ENCODE measurements around the gene TPM4. TPM values are rescaled to one million over a fixed set of nuclear protein-coding genes. Genes with fewer than 3 reads are reported as not detected.
A peak's percentile ranks its signal among the peaks of the same experiment; 100 is the strongest.

The TPM4 gene
- total RNA-seq, 3 donors from 2014 or later: 205 to 373 (median 333) TPM

- intact Hi-C loops (cut with DNase I, micrococcal nuclease): no loop called here
- Histone ChIP-seq H3K4me1 (ENCODE audit: low read depth) (no peaks in the 10 kb centered on the region), H3K4me3 (no peak overlapping the region), H3K36me3 (ENCODE audit: low read depth) (no peaks in the 10 kb centered on the region), H3K9me3 (no peaks in the 10 kb centered on the region)
- TF ChIP-seq, protein P1, sequence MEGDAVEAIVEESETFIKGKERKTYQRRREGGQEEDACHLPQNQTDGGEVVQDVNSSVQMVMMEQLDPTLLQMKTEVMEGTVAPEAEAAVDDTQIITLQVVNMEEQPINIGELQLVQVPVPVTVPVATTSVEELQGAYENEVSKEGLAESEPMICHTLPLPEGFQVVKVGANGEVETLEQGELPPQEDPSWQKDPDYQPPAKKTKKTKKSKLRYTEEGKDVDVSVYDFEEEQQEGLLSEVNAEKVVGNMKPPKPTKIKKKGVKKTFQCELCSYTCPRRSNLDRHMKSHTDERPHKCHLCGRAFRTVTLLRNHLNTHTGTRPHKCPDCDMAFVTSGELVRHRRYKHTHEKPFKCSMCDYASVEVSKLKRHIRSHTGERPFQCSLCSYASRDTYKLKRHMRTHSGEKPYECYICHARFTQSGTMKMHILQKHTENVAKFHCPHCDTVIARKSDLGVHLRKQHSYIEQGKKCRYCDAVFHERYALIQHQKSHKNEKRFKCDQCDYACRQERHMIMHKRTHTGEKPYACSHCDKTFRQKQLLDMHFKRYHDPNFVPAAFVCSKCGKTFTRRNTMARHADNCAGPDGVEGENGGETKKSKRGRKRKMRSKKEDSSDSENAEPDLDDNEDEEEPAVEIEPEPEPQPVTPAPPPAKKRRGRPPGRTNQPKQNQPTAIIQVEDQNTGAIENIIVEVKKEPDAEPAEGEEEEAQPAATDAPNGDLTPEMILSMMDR (IDR thresholded peaks at IDR 0.05): no peak
- ATAC-seq (no peak), DNase-seq (no peak)
Measured at GRCh38 chr19:16034958-16035560, 41.2 kb upstream of the TPM4 start.

GRCh38 chr19:16035601-16036297 is 40.5 kb upstream of the TPM4 start:
- Histone ChIP-seq H3K36me3 (ENCODE audit: low read depth) (no peaks in the 10 kb centered on the region), H3K9me3 (no peaks in the 10 kb centered on the region), H3K4me1 (ENCODE audit: low read depth) (no peaks in the 10 kb centered on the region), H3K4me3 (no peak overlapping the region)
- DNase-seq (no peak), ATAC-seq (no peak)
- TF ChIP-seq, protein P1 (IDR thresholded peaks at IDR 0.05): no peak
- intact Hi-C loops (cut with DNase I, micrococcal nuclease): no loop called here

GRCh38 chr19:16036397-16036925 is 39.8 kb upstream of the TPM4 start:
- TF ChIP-seq, protein P1 (IDR thresholded peaks at IDR 0.05): no peak
- H3K4me3 ChIP-seq: no peak overlapping the region
- H3K36me3 ChIP-seq (ENCODE audit: low read depth): no peaks in the 10 kb centered on the region
- H3K4me1 ChIP-seq (ENCODE audit: low read depth): peaks cover 4% of the 10 kb centered on the region
- intact Hi-C loops (cut with DNase I, micrococcal nuclease): no loop called here
- no peak for DNase-seq
- no peaks in the 10 kb centered on the region for H3K9me3 ChIP-seq
- ATAC-seq: no peak

DNA sequence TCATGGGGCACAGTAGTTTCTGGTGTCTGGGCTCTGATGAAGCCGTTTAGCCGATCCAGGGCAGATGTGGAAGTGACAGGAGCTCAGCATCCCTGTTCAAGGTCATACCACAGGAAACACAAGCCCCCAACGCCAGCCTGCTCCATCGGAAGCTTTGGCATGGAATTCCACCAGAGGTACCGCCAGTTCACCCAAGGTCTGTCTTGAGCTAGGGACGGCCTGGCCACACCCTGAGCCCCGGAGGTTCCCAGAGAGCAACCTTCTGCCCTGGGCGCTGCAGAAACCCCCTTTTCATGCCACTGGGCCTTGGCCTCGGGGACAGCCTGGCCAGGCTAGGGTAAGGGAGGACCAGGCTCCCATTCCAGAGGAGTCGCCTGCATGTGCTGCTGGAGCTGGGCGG is 39.4 kb upstream of the TPM4 start:
- Histone ChIP-seq H3K36me3 (ENCODE audit: low read depth) (no peaks in the 10 kb centered on the region), H3K4me1 (ENCODE audit: low read depth) (peaks cover 8% of the 10 kb centered on the region), H3K9me3 (no peaks in the 10 kb centered on the region), H3K4me3 (no peak overlapping the region)
- ATAC-seq (no peak), DNase-seq (no peak)
- TF ChIP-seq, protein P1 (IDR thresholded peaks at IDR 0.05): no peak
- intact Hi-C loops (cut with DNase I, micrococcal nuclease): no loop called here

DNA sequence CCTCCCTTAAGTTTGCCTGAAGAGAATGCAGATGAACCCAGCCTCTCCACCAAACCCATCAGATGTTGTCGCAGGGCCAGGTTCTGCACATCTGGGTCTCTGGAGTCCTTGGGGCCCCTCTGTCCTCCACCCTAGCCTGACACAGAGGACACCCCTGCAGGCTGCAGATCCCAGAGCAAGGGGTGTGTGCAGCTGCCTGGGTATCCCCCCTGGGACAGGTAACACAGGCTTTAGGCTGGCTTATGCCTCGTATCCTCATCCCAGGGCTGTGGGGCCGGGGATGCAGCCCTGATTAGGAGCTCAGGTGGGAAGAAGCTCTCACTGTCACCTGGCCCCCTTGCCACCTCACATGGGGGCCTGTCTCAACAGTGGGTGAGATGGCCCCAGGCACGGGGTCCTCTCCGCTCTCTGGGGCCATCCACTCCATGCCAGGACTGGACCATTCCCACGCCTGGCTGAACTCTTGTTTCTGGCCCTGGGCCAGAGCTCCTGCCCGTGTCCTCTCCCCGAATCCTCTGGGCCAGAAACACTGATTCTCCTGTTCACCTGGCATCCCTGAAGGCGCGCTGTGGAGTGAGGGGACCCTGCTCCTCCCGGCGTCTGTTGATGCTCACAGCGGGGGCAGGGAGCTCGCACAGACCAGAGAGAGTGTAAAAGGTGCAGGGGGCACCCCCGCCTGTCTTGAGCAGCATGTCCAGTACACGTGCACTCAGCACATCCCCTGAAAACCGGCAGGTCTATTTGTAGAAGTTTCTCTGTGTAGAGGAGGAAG is 38.7 kb upstream of the TPM4 start:
- DNase-seq (peak in 1 of 3 donors; percentile 38), ATAC-seq (no peak)
- no peaks in the 10 kb centered on the region for H3K9me3 ChIP-seq
- H3K4me3 ChIP-seq: no peak overlapping the region
- peaks cover 8% of the 10 kb centered on the region for H3K4me1 ChIP-seq (ENCODE audit: low read depth)
- intact Hi-C loops (cut with DNase I, micrococcal nuclease): no loop called here
- TF ChIP-seq, protein P1 (IDR thresholded peaks at IDR 0.05): no peak
- no peaks in the 10 kb centered on the region for H3K36me3 ChIP-seq (ENCODE audit: low read depth)
